ENCODE results near the gene CHADL.
A peak's percentile ranks its signal among the peaks of the same experiment; 100 is the strongest.

DNA sequence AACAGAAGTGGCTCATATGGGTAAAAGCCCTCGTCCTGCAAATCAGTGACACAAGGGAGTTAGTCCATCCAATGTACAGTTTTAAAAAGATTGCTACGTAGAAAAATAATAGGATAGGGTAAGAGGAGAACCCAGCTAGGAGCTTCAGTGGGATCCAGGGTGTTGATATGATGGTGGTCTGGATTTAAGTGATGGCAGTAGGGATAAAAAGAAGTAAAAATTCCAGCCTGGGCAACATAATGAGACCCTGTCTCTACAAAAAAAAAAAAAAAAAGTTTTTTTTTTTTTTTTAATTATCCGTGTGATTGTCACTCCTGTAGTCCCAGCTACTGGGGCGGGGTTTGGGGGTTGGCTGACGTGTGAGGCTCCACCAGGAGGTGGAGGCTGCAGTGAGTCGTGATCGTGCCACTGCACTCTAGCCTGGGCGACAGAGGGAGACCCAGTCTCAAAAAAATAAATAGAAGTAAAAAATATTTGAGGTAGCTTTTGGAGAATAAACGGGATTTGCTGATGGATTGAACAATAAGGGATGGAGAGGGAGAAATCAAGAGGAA is 42.6 kb downstream of the CHADL start:
- TF ChIP-seq, protein P1, sequence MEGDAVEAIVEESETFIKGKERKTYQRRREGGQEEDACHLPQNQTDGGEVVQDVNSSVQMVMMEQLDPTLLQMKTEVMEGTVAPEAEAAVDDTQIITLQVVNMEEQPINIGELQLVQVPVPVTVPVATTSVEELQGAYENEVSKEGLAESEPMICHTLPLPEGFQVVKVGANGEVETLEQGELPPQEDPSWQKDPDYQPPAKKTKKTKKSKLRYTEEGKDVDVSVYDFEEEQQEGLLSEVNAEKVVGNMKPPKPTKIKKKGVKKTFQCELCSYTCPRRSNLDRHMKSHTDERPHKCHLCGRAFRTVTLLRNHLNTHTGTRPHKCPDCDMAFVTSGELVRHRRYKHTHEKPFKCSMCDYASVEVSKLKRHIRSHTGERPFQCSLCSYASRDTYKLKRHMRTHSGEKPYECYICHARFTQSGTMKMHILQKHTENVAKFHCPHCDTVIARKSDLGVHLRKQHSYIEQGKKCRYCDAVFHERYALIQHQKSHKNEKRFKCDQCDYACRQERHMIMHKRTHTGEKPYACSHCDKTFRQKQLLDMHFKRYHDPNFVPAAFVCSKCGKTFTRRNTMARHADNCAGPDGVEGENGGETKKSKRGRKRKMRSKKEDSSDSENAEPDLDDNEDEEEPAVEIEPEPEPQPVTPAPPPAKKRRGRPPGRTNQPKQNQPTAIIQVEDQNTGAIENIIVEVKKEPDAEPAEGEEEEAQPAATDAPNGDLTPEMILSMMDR (IDR thresholded peaks at IDR 0.05): peak in 3 of 12 donors; percentile 21 to 26 (median 25)
- TF ChIP-seq POLR2A (IDR thresholded peaks at IDR 0.05): no peak
